ENCODE measurements around the gene ATG4C.

- TF ChIP-seq SMC3 (IDR thresholded peaks at IDR 0.05) (no peak), MAZ (IDR thresholded peaks at IDR 0.05; ENCODE audit: borderline replicate concordance, low read depth, low read length) (no peak), KDM1A (IDR thresholded peaks at IDR 0.05; ENCODE audit: low read depth) (no peak), MAFK (IDR thresholded peaks at IDR 0.05; ENCODE audit: partially characterized antibody) (no peak), ZC3H11A (IDR thresholded peaks at IDR 0.05) (no peak), PBX3 (IDR thresholded peaks at IDR 0.05) (no peak)
- TF ChIP-seq, protein P1, sequence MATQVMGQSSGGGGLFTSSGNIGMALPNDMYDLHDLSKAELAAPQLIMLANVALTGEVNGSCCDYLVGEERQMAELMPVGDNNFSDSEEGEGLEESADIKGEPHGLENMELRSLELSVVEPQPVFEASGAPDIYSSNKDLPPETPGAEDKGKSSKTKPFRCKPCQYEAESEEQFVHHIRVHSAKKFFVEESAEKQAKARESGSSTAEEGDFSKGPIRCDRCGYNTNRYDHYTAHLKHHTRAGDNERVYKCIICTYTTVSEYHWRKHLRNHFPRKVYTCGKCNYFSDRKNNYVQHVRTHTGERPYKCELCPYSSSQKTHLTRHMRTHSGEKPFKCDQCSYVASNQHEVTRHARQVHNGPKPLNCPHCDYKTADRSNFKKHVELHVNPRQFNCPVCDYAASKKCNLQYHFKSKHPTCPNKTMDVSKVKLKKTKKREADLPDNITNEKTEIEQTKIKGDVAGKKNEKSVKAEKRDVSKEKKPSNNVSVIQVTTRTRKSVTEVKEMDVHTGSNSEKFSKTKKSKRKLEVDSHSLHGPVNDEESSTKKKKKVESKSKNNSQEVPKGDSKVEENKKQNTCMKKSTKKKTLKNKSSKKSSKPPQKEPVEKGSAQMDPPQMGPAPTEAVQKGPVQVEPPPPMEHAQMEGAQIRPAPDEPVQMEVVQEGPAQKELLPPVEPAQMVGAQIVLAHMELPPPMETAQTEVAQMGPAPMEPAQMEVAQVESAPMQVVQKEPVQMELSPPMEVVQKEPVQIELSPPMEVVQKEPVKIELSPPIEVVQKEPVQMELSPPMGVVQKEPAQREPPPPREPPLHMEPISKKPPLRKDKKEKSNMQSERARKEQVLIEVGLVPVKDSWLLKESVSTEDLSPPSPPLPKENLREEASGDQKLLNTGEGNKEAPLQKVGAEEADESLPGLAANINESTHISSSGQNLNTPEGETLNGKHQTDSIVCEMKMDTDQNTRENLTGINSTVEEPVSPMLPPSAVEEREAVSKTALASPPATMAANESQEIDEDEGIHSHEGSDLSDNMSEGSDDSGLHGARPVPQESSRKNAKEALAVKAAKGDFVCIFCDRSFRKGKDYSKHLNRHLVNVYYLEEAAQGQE (IDR thresholded peaks at IDR 0.05): no peak
- TF ChIP-seq, protein P2, sequence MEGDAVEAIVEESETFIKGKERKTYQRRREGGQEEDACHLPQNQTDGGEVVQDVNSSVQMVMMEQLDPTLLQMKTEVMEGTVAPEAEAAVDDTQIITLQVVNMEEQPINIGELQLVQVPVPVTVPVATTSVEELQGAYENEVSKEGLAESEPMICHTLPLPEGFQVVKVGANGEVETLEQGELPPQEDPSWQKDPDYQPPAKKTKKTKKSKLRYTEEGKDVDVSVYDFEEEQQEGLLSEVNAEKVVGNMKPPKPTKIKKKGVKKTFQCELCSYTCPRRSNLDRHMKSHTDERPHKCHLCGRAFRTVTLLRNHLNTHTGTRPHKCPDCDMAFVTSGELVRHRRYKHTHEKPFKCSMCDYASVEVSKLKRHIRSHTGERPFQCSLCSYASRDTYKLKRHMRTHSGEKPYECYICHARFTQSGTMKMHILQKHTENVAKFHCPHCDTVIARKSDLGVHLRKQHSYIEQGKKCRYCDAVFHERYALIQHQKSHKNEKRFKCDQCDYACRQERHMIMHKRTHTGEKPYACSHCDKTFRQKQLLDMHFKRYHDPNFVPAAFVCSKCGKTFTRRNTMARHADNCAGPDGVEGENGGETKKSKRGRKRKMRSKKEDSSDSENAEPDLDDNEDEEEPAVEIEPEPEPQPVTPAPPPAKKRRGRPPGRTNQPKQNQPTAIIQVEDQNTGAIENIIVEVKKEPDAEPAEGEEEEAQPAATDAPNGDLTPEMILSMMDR (IDR thresholded peaks at IDR 0.05): no peak
Measured at GRCh38 chr1:62900566-62900965, 116.6 kb downstream of the ATG4C start.
